Activated CD4-positive, alpha-beta T cell treated with anti-CD3 and anti-CD28 coated beads, Interleukin-2, Interleukin-6, amounts not matched to agents 100 ng/mL and 50 ng/mL, durations not matched to agents 16 hours and 8 hours (primary cell): ENCODE results near the gene DLD.
A peak's percentile ranks its signal among the peaks of the same experiment; 100 is the strongest.
"Not testable (repeated sequence)": the region's sequence is repeated elsewhere in the genome, so short reads cannot be mapped to it uniquely, and the experiment has no call there.

ENCODE experiments used
- DNase-seq: peaks from one replicate; pipeline ENCODE4 v3.0.0-alpha.2; 2020

The DLD gene

GRCh38 chr7:107890962-107891635, at the start of gene DLD:
TSS of gene DLD (plus strand) at chr7:107891183. CDS start at chr7:107891251, 68 bp downstream.
- DNase-seq: peak; percentile 96

- no peak for DNase-seq
Observed at GRCh38 chr7:107842213-107842612, 48.8 kb upstream of the DLD start.

- DNase-seq: no peak
Observed at GRCh38 chr7:107843184-107843583, 47.8 kb upstream of the DLD start.

GRCh38 chr7:107846324-107846723, 44.7 kb upstream of the DLD start:
- DNase-seq: no peak

GRCh38 chr7:107847168-107847835, 43.7 kb upstream of the DLD start:
- no peak for DNase-seq

- DNase-seq: not testable (repeated sequence)
Observed at GRCh38 chr7:107847836-107848175, 43.2 kb upstream of the DLD start.

GRCh38 chr7:107848211-107848610, 42.8 kb upstream of the DLD start:
- DNase-seq: not testable (repeated sequence)

- DNase-seq: no peak
Observed at GRCh38 chr7:107850216-107850615, 40.8 kb upstream of the DLD start.

GRCh38 chr7:107850643-107851042, 40.3 kb upstream of the DLD start:
- no peak for DNase-seq

- DNase-seq: no peak
Observed at GRCh38 chr7:107854454-107854853, 36.5 kb upstream of the DLD start.

GRCh38 chr7:107854989-107855388, 36.0 kb upstream of the DLD start:
- no peak for DNase-seq

- peak; percentile 51 for DNase-seq
Observed at GRCh38 chr7:107856806-107857540, 34.0 kb upstream of the DLD start.

- DNase-seq: no peak
Observed at GRCh38 chr7:107857541-107857912, 33.5 kb upstream of the DLD start.

GRCh38 chr7:107858280-107858679, 32.7 kb upstream of the DLD start:
- DNase-seq: no peak

GRCh38 chr7:107860279-107860961, 30.6 kb upstream of the DLD start:
- DNase-seq: no peak

GRCh38 chr7:107860981-107861652, 29.9 kb upstream of the DLD start:
- no peak for DNase-seq

GRCh38 chr7:107865956-107866775, 24.8 kb upstream of the DLD start:
- peak; percentile 25 for DNase-seq

- no peak for DNase-seq
Observed at GRCh38 chr7:107867858-107868466, 23.0 kb upstream of the DLD start.

GRCh38 chr7:107870427-107871000, 20.5 kb upstream of the DLD start:
- DNase-seq: no peak

- DNase-seq: no peak
Observed at GRCh38 chr7:107874111-107874510, 16.9 kb upstream of the DLD start.
